ENCODE results near the gene TBC1D2B.

Gene TBC1D2B

DNA sequence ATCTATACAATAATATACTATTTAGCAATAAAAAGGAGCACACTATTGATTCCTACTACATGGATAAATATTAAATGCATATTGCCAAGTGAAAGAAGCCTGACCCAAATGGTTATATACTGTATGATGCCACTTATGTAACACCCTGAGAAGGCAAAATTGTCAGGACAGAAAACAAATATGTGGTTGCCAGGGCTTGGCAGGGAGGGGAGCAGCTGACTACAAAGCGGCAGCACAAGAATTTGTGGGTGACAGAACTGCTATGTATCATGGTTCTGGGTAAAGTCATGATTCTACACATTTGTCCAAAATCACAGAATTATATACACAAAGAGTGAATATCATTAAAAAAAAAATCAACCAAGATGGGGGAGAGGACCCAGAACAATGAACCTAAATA, 22.5 kb downstream of the TBC1D2B start:
- no peak for DNase-seq (ENCODE audit: low read depth)

DNA sequence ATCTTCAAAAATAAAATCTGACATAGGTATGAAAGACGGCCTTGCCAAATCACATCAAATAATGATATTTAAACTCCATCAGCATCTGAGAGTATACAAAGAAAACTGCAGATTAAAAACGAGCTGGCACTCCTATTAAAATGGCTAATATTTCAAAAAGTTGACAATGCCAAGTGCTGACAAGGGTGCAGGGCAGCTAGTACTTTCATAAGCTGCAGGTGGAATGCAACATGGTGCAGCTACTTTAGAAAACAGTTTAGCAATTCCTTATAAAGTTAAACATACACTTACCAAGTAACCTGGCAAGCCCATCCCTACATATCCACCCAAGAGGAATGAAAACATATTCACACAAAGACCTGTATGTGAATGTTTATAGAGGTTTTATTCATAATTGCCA, 23.0 kb downstream of the TBC1D2B start:
- no peak for DNase-seq (ENCODE audit: low read depth)

DNA sequence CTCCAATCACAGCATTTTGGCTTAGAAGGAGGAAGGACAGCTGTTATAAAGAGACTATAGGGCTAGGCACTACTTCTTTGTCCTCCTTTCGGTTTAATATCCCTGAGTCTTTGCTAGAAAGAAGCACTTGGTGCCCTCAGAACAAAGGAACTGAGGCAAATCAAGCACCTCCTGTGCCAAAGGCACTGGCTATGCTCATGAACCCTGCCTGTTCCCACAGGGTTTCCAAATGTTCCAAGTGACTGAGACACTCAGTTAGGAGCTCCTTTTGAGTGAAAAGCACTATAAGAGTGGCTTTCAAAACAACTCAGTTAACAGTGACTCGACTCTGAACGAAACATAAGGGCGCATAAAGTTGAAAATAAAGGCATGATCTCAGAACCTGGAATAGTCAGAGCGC, 25.0 kb downstream of the TBC1D2B start:
- no peak for DNase-seq (ENCODE audit: low read depth)

DNA sequence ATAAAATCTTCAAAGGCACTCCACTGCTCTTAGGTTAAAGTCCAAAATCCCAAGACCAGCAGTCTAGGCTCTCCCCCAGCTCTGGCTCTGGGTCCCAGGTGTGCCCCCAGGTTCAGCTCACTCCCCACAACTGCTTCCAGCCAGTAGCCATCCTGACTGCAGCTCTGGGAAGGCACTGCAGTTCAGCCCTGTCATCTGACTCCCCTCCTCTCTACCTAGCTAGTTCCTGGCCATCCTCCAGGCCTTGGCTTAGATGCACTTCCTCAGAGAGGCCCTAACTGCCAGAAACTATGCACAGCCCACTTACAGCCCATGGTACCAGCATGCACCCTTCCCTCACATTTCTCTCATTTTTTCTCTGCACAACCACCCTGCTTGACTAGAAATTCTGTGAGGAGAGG, 25.5 kb downstream of the TBC1D2B start:
- DNase-seq (ENCODE audit: low read depth) = no peak

DNA sequence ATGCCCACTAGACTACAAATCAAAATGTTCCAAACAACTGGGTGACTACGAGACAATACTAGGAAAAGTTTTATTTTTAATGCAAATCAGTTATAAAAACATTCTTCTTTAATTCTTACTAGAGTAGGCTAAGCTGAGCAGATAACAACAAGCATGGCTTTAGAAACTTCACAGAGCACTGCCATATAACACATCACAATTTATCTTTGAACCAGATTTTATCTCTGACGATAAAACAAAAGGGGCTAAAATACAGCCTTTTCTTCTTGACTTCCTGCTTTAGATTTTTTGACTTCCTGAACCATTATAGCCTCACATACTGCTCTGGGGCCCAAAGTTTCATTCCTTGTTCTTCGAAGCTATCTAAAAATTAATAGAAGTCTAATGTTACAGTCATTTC, 25.9 kb downstream of the TBC1D2B start:
- no peak for DNase-seq (ENCODE audit: low read depth)

DNA sequence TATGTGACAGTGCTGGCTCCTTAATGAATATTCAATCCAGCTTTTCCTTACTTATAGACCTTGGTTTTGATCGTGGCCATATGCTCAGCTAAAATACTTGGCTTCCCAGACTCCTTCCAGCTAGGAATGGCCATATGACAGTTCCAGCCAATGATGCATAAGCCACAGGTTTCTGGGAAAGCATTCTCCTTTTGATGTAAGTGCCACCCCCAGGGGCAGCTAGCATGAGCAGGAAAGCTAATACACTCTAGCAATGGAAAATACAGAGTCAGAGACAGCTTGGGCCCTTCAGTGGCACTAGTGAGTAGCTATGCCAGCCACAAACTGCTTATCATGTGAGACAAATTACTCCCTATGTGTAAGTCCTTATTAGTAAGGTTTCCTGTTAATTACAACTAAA, 26.7 kb downstream of the TBC1D2B start:
- no peak for DNase-seq (ENCODE audit: low read depth)

DNA sequence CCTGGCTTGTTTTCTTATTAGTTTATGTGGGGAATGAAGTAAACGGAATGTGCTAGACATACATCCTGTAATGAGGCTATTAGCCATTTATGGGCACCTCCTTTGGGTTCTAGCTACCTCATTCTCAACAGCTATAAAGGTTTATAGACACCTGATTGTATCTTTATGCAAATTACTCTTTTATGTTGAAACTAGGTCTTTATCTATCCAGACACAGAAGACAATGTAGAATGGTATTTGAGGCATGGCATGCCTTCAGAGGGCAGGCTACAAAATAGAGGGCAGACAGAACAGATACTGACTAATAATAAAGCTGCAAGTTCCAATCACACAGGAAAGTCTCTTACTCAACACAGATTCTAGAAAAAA, 27.1 kb downstream of the TBC1D2B start:
- DNase-seq (ENCODE audit: low read depth) = no peak

DNA sequence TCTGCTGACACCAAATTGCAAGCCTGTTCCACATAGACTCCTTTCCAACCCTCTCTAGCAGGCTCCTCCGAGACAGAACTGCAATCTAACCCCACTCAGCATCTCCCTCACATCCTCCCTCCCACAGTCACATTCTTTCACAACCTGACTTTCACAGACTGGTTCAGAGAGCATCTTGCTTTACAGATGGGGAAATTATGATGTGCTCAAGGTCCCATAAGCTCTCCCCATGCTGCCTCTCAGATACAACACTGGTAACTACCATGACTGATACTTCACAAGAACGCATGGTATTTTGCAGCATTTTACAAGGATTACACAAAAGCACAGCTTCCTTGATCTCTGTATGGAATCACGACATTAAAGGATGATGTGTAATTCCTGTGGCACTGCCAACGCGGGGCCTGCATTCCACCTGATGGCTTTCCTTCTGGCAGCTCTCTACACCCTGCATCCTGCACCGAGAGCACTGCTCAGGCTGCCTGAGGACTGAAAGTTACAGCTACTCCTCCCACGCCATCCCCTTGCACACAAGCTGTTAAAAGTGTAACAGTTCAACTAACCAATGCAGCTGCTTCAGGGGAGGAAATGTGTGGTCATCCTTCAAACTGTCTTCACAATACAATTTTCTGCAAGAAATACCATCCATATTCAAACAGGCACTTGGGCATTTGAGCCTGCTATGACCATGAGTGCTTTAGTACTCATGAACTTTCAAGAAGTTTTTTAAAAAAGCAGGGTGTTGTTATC, 27.6 kb downstream of the TBC1D2B start:
- DNase-seq (ENCODE audit: low read depth) = peak; percentile 65

DNA sequence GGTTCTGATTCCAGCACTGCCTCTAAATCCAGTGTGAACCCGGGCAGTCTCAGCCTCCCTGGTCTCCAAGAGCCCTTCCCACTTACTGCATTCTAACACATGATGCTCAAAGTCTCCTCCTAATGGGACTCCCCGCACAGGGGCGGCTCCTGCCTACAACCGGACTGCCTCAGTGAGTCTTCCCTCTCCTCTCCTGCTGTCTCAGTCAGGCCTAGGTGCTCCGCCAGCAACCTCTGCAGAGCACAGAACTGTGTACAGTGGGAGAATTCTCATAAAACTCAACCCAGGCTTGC, 28.9 kb downstream of the TBC1D2B start:
- no peak for DNase-seq (ENCODE audit: low read depth)

DNA sequence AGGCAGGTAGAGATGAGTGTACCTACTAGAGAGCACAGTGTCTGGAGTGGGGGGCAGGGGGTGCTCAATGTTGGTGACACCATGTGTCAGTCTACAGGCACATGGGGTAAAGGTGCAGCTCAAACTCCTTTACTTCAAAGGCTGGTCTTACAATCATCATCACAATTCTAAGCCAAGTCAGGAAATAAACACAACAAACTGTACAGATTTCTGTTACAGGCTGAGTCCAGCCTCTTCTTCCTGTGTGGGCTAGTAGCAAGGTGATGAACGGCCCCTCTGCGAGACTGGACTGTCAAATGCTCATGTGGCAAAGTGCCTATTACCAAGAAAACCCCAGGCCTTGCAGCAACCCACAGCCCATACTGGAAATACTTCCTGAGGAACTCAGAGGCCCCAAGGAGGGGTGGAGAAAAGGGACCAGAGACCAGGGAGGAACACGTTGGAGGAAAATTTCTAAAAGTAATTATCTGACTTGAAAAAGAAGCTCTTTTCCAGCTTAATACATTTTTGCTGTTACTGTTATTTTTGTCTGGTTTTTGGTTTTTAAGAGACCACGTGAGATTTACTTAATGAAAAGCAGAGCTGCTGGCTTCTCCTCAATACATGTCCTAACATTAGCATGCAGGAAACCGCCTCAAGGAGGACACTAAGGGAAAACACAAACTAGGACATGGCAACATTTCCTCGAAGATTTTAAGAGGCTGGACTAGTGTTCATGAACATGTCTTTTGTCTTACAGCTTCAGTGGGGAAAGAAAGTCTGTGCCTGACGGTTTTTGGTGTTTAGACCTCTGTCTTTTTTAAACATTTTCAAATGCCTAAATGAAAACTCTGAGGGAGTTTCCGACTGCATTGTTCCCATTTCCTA, 29.5 kb downstream of the TBC1D2B start:
- no peak for DNase-seq (ENCODE audit: low read depth)

DNA sequence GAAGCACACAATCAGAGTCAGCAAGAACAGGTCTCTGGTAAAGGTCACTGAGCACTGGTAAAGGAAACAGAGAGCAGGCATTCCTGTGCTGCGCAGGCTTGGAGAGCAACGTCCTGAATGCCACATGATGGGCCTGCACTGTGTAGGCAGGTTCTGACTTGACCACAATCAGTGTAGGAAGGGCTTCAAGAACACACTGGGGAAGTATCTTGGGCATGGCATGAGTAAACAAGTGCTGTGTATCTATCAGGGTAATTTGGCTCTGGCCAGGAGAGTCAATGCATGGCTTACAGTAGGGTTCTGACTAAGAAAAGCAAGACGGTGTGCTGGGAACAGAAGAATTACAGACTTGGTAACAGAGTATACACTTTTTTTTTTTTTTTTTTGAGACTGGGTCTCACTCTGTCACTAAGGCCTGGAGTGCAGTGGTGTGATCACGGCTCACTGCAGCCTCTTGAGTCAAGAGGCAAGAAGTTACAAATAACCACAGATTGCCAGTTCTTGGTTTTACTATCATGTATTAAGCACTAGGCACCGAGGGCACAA, 30.6 kb downstream of the TBC1D2B start:
- no peak for DNase-seq (ENCODE audit: low read depth)

DNA sequence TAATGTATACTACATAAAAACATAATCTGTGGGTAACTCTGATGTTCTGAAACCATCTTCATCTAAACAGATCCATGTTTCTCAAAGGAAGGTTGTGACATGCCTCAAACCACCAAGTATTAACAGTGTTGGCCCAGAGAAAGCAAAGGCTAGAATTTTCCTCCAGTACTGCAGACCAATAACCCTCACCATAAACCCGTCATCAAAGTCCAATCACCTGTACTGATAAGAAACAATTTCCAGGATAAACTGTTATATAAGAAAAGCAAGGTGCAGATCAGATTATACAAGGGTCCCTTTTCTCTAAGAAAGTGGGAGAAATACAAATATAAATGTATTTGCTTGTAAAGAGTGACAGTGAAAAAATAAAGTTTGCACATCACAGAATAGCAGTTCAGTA, 32.3 kb downstream of the TBC1D2B start:
- no peak for DNase-seq (ENCODE audit: low read depth)

DNA sequence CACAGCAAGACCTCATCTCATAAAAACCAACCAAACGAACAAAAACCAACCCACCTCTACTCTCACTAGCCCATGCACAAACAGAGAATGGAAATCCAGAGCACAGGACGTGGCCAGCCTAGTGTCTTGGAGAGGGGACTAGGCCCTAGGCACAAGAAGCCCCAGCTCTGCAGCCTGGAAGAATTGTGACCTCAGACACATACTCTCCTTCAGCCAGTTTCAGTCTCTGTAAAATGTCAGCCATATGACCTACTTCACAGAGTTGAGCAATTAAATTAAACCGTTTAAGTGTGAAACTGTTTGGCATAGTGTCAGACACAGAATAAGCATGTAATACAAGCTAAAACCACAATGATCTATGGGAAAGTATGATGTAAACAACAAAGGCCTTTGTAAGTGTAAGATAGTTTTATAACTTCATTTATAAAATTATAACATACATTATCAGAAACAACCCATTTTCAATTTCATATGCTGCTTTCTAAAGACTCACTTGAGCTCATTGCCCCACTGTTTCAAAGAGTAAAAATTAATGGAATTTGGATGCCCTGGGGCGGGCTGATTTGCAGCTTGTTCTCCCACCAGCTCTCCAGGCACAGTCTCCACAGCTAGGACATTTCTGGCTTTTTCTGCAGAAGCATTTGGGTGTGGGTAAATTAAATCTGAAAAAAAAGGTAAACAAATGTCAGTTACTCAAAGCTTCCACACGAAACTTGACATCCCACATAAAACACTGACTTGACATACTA, 32.9 kb downstream of the TBC1D2B start:
- DNase-seq (ENCODE audit: low read depth) = no peak

DNA sequence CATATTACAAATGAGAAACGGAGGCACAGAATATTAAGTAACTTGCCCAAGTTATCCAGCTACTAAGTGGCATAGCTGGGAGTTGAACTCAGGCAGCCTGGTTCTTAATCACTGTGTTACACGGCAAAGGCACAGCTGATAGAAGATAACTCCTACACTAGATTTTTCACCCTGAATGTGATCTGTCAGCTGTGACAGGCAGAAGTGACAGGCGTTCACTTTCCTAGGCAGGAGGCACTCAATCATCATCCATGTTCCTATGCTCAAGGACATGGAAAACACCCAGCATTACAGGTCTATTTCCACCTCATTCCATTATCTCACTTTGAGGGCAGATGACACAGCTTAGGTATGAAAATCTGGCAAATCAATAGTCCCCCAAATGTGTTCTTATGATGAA, 35.6 kb downstream of the TBC1D2B start:
- DNase-seq (ENCODE audit: low read depth) = no peak

DNA sequence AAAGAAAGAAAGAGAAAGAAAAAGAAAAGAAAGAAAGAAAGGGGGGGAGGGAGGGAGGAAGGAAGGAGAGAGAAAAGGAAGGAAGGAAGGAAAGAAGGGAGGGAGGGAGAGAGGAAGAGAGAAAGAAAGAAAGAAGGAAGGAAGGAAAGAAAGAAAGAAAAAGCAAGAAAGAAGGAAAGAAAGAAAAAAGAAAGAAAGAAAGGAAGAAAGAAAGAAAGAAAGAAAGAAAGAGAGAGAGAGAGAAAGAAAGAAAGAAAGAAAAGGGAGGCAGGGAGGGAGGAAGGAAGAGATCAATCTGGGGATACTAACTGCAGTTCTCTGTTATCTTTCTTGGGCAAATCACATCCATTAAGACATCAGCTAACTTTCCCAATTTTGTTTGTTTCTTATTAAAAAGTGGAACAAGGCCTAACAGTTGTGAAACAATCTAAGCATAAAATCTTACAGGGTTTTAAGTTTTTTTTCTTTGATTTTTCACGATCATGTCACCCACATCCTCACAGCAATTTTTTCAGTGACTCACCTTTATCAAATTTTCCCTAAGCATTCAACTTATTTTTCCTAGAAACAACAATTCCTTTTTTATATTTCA, 36.8 kb downstream of the TBC1D2B start:
- DNase-seq (ENCODE audit: low read depth) = no peak

DNA sequence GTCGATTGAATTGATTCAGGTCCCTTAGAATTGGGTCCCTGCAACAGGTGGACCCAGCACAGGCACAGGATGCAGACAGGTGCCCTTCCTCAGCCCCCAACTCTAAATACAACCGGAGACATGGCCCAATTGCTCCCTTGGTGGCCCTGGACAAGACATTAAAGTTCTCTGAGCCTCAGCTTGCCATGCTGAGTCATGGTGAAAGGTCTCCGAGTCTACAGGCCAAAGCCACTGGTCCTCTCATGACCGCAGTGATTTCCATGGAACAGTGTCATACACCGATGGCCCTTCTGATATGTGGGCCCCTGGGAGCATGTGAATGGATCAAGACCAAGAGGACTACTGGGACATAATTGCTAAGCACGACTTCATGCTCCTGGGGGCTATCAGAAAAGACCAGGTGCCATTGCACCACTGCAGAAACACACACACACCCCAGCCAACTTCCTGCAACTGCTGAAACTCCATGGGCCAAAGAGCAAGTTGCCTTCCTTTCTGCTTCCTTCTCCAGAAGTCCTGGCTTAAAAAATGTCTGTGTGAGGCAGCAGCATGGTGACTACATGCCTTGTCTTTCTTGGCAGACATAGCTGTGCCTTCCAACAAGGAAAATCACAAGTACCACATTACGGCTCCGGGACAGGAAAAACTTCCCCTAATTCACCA, 38.8 kb downstream of the TBC1D2B start:
- no peak for DNase-seq (ENCODE audit: low read depth)

DNA sequence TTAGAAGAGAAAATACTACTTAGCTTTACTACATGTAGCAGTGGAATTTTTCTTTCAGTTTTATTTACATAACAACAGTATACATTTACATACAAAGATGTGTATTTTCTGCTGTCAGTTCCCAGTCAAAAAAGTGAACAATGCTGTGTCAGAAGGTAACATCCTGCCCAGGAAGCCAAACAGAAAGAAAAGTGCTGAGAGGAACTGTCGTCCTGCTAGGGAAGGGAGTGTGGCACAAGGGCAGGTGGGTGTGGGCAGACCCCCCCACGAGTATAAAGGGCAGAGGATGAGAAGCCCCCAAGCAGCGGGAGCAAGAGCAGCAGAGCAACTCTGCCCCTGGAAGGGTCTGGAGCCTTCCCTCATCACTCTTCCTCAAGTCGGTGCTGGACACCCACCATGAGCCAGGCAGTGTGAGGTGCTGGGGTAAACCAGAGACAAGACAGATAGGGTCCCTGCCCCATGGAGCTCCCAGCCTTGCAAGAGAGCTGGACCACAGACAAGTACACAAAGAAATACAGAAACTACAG, 39.7 kb downstream of the TBC1D2B start:
- no peak for DNase-seq (ENCODE audit: low read depth)

DNA sequence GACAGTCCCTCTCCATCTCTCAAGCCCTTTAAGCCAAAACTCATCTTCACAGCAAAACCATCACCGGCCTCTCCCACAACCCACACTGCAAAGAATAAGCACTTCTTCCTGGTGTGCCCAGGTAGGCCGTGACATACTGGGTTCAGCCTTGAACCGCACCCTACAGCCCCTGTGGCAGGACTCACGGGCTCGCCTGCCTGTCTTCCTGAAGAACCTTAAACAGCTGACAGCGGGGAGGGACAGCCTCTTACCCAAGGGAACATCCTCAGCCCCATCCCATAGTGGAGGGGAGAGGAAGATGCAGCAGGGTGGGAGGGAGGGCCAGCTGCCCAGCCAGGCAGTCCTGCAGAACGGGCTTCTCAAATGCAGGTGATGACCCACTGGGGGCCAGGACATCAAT, 40.2 kb downstream of the TBC1D2B start:
- no peak for DNase-seq (ENCODE audit: low read depth)

DNA sequence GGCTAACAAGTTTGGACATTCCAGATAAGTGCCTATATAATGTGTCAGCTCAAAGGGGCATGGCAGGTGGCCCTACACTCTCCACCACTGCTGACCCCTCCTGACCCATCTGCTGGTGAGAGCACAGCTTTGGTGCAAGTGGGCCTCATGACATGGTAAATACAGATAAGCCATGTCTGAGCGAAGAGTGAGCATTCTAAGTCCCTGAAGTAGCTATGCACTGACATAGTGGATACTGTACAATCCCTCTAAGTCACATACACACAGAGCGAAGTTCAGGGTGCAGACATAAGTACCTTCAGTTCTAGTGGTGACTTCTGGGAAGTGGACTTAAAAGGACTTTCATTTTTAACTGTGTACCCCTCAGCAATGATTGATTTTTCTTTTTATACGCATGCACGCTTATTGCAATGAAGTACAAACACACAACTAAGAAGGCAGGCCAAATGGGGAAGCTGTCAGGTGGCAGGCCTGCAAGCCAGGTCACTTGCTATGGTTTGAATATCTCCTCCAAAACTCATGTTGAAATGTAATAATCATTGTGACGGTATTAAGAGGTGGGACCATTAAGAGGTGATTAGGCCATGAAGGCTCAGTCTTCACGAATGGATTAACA, 41.5 kb downstream of the TBC1D2B start:
- DNase-seq (ENCODE audit: low read depth) = no peak

DNA sequence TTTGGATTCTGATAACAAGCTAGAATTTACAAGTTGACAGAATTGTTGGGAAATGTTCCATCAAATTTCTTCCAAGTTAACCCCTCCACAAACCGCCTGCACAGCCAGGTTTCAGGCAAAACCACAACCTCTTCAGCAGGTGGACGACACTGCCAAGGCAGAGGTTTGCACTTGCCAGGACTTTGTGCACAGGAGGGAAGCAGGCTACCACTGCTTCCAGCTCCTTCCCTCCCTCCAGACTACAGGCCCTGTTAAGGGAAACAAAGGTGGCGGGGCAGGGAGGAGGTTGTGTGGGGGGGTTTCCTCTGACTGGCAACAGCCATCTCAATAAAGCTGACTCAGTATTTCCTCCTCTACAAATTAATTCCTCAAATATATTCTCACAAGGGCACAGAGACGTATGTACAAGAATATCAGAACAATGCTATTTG, 42.2 kb downstream of the TBC1D2B start:
- no peak for DNase-seq (ENCODE audit: low read depth)
